MM.1S (cell line): ENCODE measurements around the gene PKD1.
"Not testable (repeated sequence)": the region's sequence is repeated elsewhere in the genome, so short reads cannot be mapped to it uniquely, and the experiment has no call there.

ENCODE experiments used
- EZH2 ChIP-seq: fragments of 300-600 bp; sonication (generic); optimal IDR thresholded peaks from 2 replicates; pipeline ENCODE3; 2017; ENCODE audit warnings: low read depth, mild to moderate bottlenecking, antibody characterized with exemption, low read length, mixed read lengths
- EZH2phosphoT487 ChIP-seq: fragments of 300-600 bp; sonication (generic); IDR thresholded peaks from 2 replicates; pipeline ENCODE4 v1.6.1; 2018; ENCODE audit warnings: antibody characterized with exemption, low read length
- TF ChIP-seq, protein P1 (sequence below): fragments of 300-600 bp; sonication (generic); IDR thresholded peaks from 2 replicates; pipeline ENCODE4 v1.5.1; 2016; ENCODE audit warnings: antibody characterized with exemption, low read length, mixed read lengths

- TF ChIP-seq EZH2phosphoT487, EZH2: not testable (repeated sequence)
- TF ChIP-seq, protein P1, sequence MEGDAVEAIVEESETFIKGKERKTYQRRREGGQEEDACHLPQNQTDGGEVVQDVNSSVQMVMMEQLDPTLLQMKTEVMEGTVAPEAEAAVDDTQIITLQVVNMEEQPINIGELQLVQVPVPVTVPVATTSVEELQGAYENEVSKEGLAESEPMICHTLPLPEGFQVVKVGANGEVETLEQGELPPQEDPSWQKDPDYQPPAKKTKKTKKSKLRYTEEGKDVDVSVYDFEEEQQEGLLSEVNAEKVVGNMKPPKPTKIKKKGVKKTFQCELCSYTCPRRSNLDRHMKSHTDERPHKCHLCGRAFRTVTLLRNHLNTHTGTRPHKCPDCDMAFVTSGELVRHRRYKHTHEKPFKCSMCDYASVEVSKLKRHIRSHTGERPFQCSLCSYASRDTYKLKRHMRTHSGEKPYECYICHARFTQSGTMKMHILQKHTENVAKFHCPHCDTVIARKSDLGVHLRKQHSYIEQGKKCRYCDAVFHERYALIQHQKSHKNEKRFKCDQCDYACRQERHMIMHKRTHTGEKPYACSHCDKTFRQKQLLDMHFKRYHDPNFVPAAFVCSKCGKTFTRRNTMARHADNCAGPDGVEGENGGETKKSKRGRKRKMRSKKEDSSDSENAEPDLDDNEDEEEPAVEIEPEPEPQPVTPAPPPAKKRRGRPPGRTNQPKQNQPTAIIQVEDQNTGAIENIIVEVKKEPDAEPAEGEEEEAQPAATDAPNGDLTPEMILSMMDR, result not testable (repeated sequence)
These were observed 28.4 kb downstream of the PKD1 start for GRCh38 chr16:2107121-2107790.
